ENCODE data around the gene SLC25A45. TPM values are rescaled to one million over a fixed set of nuclear protein-coding genes. Genes with fewer than 3 reads are reported as not detected.

SLC25A45 gene
- total RNA-seq, 4 donors from 2014 or later, result 4.6 to 11.3 (median 5.9) TPM

GRCh38 chr11:65377036-65377435 is 5.4 kb downstream of the SLC25A45 start:
- Histone ChIP-seq H3K9me3 (no peaks in the 10 kb centered on the region), H3K4me1 (peaks cover 11 to 16% (median 15%) of the 10 kb centered on the region in 4 donors), H3K4me3 (no peak overlapping the region), H3K27me3 (no peaks in the 10 kb centered on the region), H3K27ac (replicated peaks in 1 of 4) (no peak overlapping the region), H3K36me3 (peaks cover 0 to 7% (median 2%) of the 10 kb centered on the region in 4 donors)
- DNase-seq (ENCODE audit: extremely low spot score), result no peak
- no peak for TF ChIP-seq POLR2AphosphoS5 (IDR thresholded peaks at IDR 0.05)
- no peak for TF ChIP-seq POLR2A (IDR thresholded peaks at IDR 0.05; ENCODE audit: low read depth)
- TF ChIP-seq CTCF (IDR thresholded peaks at IDR 0.05), result no peak
- TF ChIP-seq EP300 (IDR thresholded peaks at IDR 0.05), result no peak
- intact Hi-C loops (cut with DNase I), result no loop called here
- WGBS, result 60% methylated on average over 1 of the region's 8 CpGs

DNA sequence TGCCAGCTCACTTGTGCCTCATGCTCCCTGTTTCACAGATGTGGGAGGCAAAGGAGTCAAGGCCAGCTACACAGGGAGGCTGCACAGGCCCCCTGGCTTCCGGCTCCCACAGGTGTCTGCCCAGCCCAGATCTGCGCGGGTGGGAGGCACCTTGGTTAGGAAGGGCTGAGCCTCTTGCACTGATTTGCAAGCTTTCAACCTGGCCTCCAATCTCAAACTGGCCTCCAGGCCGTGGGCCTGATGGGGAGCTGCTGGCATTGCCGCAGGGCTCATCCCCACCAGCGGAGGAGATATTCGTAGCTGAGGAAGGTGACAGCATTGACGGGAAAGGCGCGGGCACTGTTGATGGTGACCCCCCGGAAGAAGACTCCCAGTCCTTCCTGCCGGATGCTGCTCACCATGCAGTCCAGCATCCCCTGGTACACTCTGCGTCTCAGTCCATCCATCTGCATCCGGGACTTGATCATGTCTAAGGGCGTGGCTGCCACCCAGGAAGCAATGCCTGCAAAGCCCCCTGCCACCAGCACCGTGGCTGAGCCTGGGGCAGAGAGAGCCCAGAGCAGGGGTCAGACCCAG is 6.2 kb downstream of the SLC25A45 start:
- WGBS, result 91% methylated on average over 12 of the region's 16 CpGs

DNA sequence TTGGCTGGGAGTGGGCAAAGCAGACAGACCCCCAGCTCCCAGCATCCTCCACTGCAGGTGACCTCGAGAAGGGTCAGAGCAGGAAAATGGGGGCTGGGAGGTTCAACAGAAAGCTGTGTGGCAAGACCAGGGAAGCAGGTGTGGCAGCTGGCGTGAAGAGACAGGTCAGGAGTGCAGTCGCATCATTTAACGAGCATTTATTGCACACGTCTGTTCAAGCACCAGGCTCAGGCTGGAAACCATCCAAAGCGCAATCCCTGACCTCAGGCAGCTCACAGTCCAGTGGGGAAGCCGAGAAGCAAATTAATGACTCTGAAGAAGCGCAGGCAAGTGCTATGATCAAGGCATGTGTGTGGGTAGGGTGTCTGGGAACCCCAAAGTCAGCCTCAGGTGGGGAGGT is 7.4 kb downstream of the SLC25A45 start:
- 88% methylated on average over 8 of the region's 8 CpGs for WGBS
- no peak for DNase-seq (ENCODE audit: extremely low spot score)
- no peak overlapping the region for H3K4me3 ChIP-seq
- peaks cover 0 to 4% (median 0%) of the 10 kb centered on the region in 4 donors for H3K4me1 ChIP-seq
- no peaks in the 10 kb centered on the region for H3K9me3 ChIP-seq
- intact Hi-C loops (cut with DNase I), result no loop called here
- H3K27me3 ChIP-seq, result no peaks in the 10 kb centered on the region
- TF ChIP-seq EP300 (IDR thresholded peaks at IDR 0.05) (no peak), POLR2A (IDR thresholded peaks at IDR 0.05; ENCODE audit: low read depth) (no peak), CTCF (IDR thresholded peaks at IDR 0.05) (no peak), POLR2AphosphoS5 (IDR thresholded peaks at IDR 0.05) (no peak)
- peaks cover 0 to 7% (median 2%) of the 10 kb centered on the region in 4 donors for H3K36me3 ChIP-seq
- no peak overlapping the region for H3K27ac ChIP-seq (replicated peaks in 1 of 4)

More for the DNA sequence above, 6.2 kb downstream of the SLC25A45 start:
- Histone ChIP-seq H3K36me3 (peaks cover 0 to 7% (median 2%) of the 10 kb centered on the region in 4 donors), H3K27ac (replicated peaks in 1 of 4) (no peak overlapping the region), H3K27me3 (no peaks in the 10 kb centered on the region), H3K4me3 (no peak overlapping the region), H3K4me1 (peaks cover 3 to 11% (median 7%) of the 10 kb centered on the region in 4 donors), H3K9me3 (no peaks in the 10 kb centered on the region)
- DNase-seq (ENCODE audit: extremely low spot score), result no peak
- TF ChIP-seq POLR2A (IDR thresholded peaks at IDR 0.05; ENCODE audit: low read depth), result no peak
- intact Hi-C loops (cut with DNase I), result no loop called here

- Histone ChIP-seq H3K4me3 (no peak overlapping the region), H3K4me1 (peaks cover 0 to 4% (median 0%) of the 10 kb centered on the region in 4 donors), H3K9me3 (no peaks in the 10 kb centered on the region), H3K36me3 (peaks cover 0 to 4% (median 2%) of the 10 kb centered on the region in 4 donors), H3K27ac (replicated peaks in 1 of 4) (no peak overlapping the region), H3K27me3 (no peaks in the 10 kb centered on the region)
- DNase-seq (ENCODE audit: extremely low spot score), result no peak
- TF ChIP-seq POLR2AphosphoS5 (IDR thresholded peaks at IDR 0.05) (no peak), CTCF (IDR thresholded peaks at IDR 0.05) (no peak), POLR2A (IDR thresholded peaks at IDR 0.05; ENCODE audit: low read depth) (no peak), EP300 (IDR thresholded peaks at IDR 0.05) (no peak)
- 90% methylated on average over 12 of the region's 14 CpGs for WGBS
- intact Hi-C loops (cut with DNase I), result no loop called here
Measured at GRCh38 chr11:65373839-65374580, 8.4 kb downstream of the SLC25A45 start.

GRCh38 chr11:65370659-65371049 is 11.8 kb downstream of the SLC25A45 start:
- 78% methylated on average over 6 of the region's 6 CpGs for WGBS
- TF ChIP-seq CTCF (IDR thresholded peaks at IDR 0.05) (no peak), EP300 (IDR thresholded peaks at IDR 0.05) (no peak), POLR2AphosphoS5 (IDR thresholded peaks at IDR 0.05) (no peak), POLR2A (IDR thresholded peaks at IDR 0.05; ENCODE audit: low read depth) (no peak)
- Histone ChIP-seq H3K4me1 (peaks cover 7 to 13% (median 8%) of the 10 kb centered on the region in 4 donors), H3K36me3 (no peaks in the 10 kb centered on the region), H3K9me3 (no peaks in the 10 kb centered on the region), H3K4me3 (no peak overlapping the region), H3K27ac (replicated peaks in 1 of 4) (no peak overlapping the region), H3K27me3 (no peaks in the 10 kb centered on the region)
- no peak for DNase-seq (ENCODE audit: extremely low spot score)
- intact Hi-C loops (cut with DNase I), result no loop called here
